Caki2 (cell line): ENCODE measurements around the gene CERS5. TPM values are rescaled to one million over a fixed set of nuclear protein-coding genes. Genes with fewer than 3 reads are reported as not detected.
"Not testable (repeated sequence)": the region's sequence is repeated elsewhere in the genome, so short reads cannot be mapped to it uniquely, and the experiment has no call there.

Source experiments
- DNase-seq: peaks from one replicate; pipeline ENCODE4 v3.0.0-alpha.2; 2015; ENCODE audit warnings: low read depth
- in situ Hi-C: cut with HindIII; loops from 2 replicates; pipeline ENCODE4 v1.10.0; 2016; ENCODE audit warnings: low sequenced_read_pairs, low pct_unique_long_range_greater_than_20kb, mixed read lengths
- total RNA-seq: library from RNA; depleted of rRNA; stranded (reverse); fragments of >200 nt; shearing (Covaris generic); gene quantifications from 2 replicates; pipeline ENCODE4 v1.2.3, GENCODE V29; 2014; ENCODE audit warnings: low replicate concordance

Gene CERS5
- total RNA-seq, 1 experiment from 2014 or later = 47.1 TPM

- in situ Hi-C loops = loop anchor here (10.0 kb wide), 1 partner anchor 186 kb away; the partner anchor contains the start of gene AQP5
Measured at GRCh38 chr12:50151047-50151687, 16.0 kb downstream of the CERS5 start.

GRCh38 chr12:50149311-50149710 lies 17.9 kb downstream of the CERS5 start:
- in situ Hi-C loops = no loop called here
- DNase-seq = no peak

More at GRCh38 chr12:50151047-50151687, 16.0 kb downstream of the CERS5 start:
- no peak for DNase-seq

- in situ Hi-C loops, DNase-seq: not testable (repeated sequence)
Measured at GRCh38 chr12:50148011-50148410, 19.2 kb downstream of the CERS5 start.

- in situ Hi-C loops = no loop called here
- no peak for DNase-seq
Measured at GRCh38 chr12:50147281-50147680, 19.9 kb downstream of the CERS5 start.

- DNase-seq = no peak
- in situ Hi-C loops = no loop called here
Measured at GRCh38 chr12:50145439-50145838, 21.7 kb downstream of the CERS5 start.

- no peak for DNase-seq
- in situ Hi-C loops = no loop called here
Measured at GRCh38 chr12:50142993-50143392, 24.2 kb downstream of the CERS5 start.

GRCh38 chr12:50132505-50133135 lies 34.5 kb downstream of the CERS5 start:
- in situ Hi-C loops = no loop called here
- peak; percentile 43 for DNase-seq

GRCh38 chr12:50129290-50129689 lies 37.9 kb downstream of the CERS5 start:
- in situ Hi-C loops = no loop called here
- DNase-seq = no peak

GRCh38 chr12:50127546-50127945 lies 39.6 kb downstream of the CERS5 start:
- in situ Hi-C loops = no loop called here
- DNase-seq = no peak

- DNase-seq = no peak
- in situ Hi-C loops = no loop called here
Measured at GRCh38 chr12:50123203-50123602, 44.0 kb downstream of the CERS5 start.

GRCh38 chr12:50121641-50122040 lies 45.5 kb downstream of the CERS5 start:
- in situ Hi-C loops = no loop called here
- DNase-seq = no peak

- no peak for DNase-seq
- in situ Hi-C loops = no loop called here
Measured at GRCh38 chr12:50120953-50121352, 46.2 kb downstream of the CERS5 start.

GRCh38 chr12:50120521-50120920 lies 46.6 kb downstream of the CERS5 start:
- no peak for DNase-seq
- in situ Hi-C loops = no loop called here

- in situ Hi-C loops = loop anchor here (10.0 kb wide), 1 partner anchor 165 kb away; the partner anchor contains the start of gene LIMA1
Measured at GRCh38 chr12:50119387-50119786, 47.8 kb downstream of the CERS5 start.

GRCh38 chr12:50117057-50117622 lies 50.0 kb downstream of the CERS5 start:
- no peak for DNase-seq
- in situ Hi-C loops = loop anchor here (10.0 kb wide), 1 partner anchor 168 kb away; the partner anchor contains the start of gene LIMA1

More at GRCh38 chr12:50119387-50119786, 47.8 kb downstream of the CERS5 start:
- DNase-seq = no peak

GRCh38 chr12:50112456-50113218 lies 54.5 kb downstream of the CERS5 start:
- no peak for DNase-seq
- in situ Hi-C loops = loop anchor here (10.0 kb wide), 1 partner anchor 172 kb away; the partner anchor contains the start of gene LIMA1

- peak; percentile 100 for DNase-seq
- in situ Hi-C loops = loop anchor here (10.0 kb wide), 1 partner anchor 173 kb away; the partner anchor contains the start of gene LIMA1
Measured at GRCh38 chr12:50111693-50112455, 55.3 kb downstream of the CERS5 start, which contains the start of gene COX14. Gene COX14 (plus strand): TSS chr12:50112236. CDS start chr12:50120044, 7,808 bp downstream.

- in situ Hi-C loops = loop anchor here (10.0 kb wide), 1 partner anchor 173 kb away; the partner anchor contains the start of gene LIMA1
- DNase-seq = no peak
Measured at GRCh38 chr12:50111395-50111692, 55.8 kb downstream of the CERS5 start.
